Stimulated activated CD8-positive, alpha-beta memory T cell treated with anti-CD3 and anti-CD28 coated beads, Interleukin-4, amount 100 ng/mL, for 48 hours (primary cell): ENCODE results near the gene APOBEC3G.

Experiments used
- DNase-seq: peaks from one replicate; pipeline ENCODE4 v3.0.0-alpha.2; 2020

APOBEC3G gene

DNA sequence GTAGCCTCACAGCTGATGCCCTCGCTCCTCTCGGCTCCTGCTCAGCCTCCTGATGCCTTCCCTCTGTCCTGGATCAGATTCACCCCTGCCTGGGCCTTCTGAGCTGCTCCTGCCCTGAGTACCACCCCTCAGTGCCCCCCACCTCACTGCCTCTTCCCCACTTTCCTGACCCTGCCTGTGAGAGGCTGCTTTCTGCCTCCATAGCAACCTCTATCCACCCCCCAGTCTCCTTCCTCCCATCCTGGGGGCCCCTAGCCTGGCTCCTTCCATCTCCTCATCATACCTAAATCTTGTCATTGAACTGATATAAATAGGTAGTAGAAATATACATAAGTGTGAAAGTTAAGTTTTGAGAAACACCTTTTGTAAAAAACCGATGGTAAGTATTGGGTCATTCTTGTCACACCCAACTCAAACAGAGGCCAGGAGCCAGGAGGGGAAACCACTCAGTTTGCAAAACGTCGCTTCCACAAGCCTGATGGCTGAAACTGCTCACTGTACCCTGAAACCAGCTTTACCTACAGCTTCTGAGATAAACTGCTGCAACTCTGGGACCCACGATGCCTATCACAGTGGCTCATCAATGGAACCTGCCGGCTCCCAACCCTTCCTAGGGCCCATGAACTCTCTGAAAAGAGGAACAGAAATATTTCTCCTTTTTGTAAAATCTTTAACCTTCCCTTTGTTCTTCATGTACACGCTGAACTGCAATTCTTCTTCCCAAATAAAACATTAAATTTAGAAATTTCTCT lies 15.2 kb downstream of the APOBEC3G start:
- peak; percentile 63 for DNase-seq

DNA sequence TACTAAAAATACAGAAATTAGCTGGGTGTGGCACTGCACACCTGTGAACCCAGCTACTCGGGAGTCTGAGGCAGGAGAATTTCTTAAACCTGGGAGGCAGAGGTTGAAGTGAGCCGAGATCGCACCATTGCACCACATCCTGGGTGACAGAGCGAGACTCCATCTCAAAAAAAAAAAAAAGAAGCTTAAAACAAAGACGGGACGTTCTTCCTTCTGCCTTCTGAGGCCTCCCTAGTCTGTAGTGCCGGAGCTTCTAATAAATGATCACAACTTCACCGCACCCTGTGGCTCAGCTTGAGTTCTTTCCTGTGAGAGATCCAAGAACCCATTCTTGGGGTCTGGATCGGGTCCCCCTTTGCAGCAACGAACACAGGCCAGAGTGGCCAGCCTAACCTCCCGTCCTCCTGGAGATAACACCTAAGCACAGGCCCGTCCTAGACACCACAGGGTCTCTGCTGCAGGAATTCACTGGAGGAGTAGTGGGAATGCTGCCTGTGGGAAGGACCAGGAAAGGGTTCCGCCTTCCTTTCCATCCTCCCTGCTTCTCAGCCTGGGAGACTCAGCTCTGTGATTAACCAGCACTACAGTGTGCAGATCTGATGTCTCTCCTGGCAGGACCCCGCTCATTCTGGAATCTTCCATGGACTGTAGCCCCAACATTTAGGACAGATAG lies 17.8 kb downstream of the APOBEC3G start:
- DNase-seq = no peak

DNA sequence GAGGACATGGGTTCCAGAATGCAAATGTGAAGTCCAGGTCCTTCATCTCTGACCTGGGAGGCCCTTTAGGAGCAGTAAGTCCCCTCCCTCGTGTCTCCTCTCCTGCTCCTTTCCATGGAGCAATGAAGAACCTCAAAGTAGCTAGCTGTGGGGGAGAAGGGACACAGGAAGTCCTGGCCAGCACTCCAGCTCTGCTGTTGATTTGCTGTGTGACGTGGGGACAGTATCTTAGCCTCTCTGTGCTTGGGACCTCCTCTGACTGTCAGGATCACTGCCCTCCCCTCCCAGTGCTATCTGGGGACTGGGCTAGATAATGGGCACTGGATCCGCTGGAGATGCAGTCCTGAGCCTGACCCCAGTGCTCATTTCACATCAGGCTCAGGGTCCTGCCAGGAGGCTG lies 18.9 kb downstream of the APOBEC3G start:
- no peak for DNase-seq

DNA sequence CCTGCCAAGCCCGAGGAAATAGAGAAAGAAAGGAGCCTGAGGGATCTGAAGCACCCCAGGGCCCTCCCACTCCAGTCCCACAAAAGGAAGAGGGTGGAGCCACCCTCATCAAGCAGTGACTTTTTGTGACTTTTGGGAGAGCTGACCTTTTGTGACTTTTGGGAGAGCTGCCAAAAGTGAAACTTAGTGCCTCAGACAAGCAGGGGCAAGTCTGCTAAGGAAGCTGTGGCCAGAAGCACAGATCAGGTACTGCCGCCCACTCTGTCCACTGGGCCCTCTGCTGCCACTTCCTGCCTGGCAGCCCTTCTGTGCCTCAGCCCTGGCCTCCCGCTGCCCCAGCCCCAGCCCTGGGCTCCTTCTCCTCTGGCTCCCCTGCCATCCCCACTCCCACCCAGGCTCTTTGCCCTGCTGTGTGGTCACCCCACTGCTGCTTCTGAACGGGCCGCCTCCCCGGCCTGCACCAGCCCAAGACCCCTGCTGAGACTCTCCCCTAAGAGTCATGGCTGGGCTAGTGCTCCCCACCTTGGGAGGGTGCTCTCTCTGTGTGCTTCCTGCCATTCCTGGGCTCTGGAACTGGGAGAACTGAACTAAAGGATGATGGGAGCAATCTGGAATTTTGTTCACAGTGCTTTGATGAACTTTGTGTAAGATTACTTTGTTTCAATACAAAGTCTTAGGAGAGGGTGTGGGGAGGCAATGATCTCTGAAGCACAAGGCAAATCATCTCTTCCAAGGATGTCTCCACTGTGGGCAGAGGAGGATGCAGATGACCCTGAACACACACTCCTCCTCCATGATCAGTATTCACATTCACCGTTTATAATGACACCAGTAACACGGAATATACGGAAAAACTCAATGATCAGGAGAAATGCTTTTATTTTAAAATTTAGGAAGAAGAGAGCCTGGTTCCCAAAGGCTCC lies 20.3 kb downstream of the APOBEC3G start, which contains the start of gene APOBEC3H:
APOBEC3H (plus strand) TSS at position 147 of the 923 bp plus-strand sequence. CDS start 3,035 bp downstream, outside the sequence.
- DNase-seq = no peak

DNA sequence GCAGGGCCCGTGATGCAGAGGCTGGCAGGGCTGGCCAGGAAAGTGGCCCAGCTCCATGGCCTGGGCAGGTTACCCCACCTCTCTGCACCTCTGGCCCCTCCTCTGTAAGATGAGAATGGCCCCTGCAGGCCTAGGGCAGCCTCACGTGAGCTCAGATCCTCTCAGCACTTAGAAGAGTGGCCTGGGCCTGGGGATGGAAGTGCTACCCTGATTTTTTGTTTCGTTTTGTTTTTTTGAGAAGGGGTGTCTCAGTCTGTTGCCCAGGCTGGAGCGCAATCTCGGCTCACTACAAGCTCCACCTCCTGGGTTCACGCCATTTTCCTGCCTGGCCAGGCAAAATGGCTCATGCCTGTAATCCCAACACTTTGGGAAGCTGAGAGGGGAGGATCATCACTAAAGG lies 21.0 kb downstream of the APOBEC3G start:
- DNase-seq = no peak

DNA sequence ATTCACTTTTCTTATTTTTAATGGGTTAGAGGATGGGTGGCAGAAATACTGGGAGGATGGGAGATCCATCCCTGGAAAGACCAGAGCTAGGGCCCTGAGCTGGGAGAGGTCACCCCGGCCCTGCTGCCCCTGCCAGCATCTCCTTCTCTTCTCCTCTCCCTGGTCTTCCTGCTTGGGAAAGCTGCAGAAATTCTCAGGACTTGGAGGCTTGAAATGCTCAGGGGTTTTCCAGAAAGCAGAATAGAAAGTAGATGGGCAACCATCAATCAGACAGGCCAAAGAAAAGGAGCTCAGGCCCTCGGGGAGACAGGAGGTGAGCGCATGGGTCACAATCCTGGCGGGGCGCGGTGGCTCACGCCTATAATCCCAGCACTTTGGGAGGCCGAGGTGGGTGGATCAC lies 21.5 kb downstream of the APOBEC3G start:
- DNase-seq = no peak

DNA sequence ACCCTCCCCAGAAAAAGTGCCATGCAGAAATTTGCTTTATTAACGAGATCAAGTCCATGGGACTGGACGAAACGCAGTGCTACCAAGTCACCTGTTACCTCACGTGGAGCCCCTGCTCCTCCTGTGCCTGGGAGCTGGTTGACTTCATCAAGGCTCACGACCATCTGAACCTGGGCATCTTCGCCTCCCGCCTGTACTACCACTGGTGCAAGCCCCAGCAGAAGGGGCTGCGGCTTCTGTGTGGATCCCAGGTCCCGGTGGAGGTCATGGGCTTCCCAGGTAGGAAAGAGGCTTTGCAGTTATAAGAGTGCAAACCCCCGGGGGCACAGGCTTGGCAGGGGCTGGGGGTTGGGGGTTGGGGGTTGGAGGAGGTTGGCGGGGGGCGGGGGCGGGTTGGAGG lies 24.2 kb downstream of the APOBEC3G start:
- DNase-seq = no peak

DNA sequence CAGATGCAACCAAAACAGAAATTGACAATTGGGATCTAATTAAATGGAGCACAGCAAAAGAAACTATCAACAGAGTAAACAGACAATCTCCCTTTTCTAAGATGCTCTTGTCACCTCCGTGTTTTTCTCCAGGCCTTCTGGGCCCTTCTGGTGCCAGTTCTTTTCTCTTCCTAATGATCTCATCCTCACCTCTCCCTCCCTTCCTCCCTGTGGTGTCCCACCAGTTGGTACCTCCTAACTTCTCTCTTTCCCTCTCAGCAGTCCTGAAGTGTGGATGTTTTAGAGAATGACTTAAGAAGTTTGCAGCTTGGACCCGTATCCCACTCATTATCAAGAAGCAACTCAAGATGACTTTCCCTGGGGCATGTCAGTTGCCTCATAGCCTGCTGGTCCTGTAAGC lies 26.4 kb downstream of the APOBEC3G start:
- DNase-seq = no peak

DNA sequence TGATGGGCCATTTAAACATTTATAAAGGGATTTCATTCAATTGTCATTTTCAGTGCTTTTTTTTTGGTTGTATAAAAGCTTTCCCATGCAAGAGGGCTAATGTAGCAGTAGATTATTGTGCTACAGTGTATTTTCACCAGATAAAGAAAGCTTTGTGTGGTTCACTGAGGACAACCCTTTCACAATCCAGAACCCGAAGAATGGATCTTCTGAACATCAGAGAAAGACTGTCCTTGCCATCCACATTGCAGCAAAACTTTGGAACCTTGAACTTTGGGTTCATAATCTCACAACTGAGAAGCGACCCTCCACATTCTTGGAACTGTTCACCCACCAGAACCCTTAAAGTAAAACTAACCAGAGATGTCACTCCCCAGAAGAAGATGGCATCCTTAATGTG lies 29.3 kb downstream of the APOBEC3G start:
- DNase-seq = no peak

DNA sequence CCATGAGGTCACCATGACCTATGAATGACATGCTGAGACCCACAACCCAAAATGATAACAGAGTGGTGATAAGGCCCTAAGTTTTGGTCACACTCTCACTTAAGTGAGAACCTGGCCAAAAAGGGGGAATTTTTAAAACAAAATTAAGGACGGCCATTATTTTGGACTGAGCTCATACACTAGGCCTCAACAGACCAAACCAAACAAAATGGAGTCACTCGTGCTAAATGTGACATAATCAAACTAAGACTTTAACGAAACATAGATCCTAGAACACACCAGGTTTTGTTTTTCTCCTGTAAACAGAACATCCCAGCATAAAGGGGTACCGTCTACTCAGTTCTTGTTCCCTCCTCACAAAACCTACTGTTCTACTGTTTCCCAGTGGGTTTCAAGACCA lies 31.4 kb downstream of the APOBEC3G start:
- no peak for DNase-seq

DNA sequence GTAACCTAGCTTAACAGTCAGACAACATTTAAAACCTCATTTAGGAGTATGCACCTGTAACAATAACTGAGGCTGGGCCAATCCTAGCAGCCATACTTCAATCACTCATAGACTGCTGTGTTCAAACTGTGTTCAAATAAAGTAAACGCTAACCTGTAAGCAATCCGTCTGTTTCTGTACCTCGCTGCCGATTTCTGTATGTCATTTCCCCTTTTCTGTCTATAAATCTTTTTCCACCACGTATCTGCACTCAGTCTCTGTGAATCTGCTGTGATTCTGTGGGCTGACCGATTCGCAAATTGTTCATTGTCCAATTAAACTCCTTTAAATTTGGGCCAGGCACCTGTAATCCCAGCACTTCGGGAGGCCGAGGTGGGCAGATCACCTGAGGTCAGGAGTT lies 32.3 kb downstream of the APOBEC3G start:
- DNase-seq = no peak

DNA sequence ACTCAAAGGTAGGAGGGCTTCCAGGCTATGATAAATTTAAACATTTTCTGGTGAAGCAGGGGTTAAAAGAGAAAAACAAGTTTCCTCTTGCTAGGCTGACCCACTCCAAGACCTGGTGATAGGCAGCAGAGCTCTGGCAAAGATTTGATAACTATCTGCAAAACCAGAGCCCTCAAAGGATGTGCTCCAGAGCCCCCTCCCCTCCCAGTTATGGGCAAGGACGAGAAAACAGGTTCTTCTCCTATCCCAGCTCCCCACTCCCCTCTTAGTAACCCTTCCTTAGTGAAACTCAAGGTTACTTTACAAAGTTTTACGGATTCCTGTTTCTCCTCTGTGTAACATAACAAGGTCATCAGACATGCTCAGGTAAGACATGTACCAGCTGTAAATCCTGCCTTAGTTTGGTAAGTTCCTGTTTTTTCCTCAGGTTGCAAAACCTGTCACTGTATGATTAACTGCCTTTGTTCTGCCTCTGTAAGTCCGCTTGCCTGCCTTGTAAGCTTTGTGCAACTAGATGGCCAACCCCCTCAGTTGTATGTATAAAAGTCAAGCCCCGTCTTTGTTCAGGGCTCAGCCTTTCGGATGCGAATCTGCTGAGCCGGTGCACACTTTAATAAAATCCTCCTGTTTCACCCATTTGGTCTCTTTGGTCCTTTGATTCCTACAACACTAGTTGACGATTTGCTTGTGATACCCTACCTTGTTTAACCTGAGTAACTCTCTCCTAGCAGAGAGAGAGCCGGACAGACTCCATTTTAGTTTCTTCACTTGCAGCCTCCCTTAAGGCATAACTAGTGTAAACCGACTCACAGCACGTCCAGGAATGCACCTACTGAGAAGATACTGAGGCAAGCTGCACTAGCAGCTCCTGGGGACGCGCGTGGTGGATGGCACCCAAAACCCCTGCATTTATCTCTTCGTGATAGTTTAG lies 33.8 kb downstream of the APOBEC3G start:
- DNase-seq = no peak

DNA sequence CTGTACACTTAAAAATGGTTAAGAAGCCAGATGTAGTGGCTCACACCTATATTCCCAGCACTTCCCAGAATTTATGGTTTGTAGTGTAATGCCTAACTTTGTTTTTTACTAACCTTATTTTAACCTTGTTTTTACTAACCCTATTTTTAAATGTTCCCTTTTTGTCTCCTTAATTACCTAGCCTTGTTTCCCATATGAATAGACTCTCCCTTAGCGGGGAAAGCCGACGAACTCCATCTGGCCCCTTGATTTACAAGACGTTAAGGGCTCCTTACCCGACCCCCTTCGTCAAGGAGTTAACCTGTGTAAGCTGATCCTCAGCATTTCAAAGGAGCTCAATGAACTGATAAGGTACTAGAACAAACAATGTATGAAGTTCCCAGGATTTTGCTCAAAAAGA lies 37.0 kb downstream of the APOBEC3G start:
- DNase-seq = no peak

DNA sequence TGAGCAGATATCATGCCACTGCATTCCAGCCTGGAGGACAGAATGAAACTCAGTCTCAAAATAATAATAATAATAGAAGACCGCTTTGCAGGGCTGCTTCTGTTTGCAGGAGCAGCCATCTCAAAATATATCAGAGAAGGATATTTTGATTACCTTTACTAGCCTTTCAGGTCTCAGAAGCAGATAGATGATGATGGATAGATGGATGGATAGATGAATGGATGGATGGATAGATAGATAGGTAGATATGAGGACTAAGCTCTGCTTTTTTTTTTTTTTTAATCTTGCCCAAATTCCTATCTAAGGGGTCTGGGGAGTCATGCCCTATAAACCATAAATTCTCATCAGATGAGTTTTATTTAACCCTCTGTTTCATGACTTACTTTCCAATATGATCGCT lies 38.5 kb downstream of the APOBEC3G start:
- no peak for DNase-seq

DNA sequence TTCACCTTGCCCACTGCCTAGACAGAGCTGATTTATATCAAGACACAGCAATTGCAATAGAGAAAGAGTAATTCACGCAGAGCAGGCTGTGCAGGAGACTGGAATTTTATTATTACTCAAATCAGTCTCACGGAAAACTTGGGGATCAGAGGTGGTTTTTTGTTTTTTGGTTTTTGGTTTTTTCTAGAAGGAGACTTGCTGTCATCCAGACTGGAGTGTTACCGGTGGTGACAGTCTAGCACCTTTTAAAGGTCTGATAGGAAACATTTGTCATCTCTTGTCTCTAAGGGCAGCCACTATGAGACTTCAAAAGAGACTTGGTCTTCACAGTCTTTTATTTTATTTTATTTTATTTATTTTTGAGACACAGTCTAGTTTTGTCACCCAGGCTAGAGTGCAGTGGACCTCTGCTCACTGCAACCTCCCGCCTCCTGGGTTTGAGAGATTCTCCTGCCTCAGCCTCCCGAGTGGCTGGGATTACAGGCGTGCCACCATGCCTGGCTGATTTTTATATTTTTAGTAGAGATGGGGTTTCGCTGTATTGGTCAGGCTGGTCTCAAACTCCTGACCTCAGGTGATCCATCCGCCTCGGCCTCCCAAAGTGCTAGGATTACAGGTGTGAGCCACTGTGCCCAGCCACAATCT lies 39.0 kb downstream of the APOBEC3G start:
- no peak for DNase-seq

DNA sequence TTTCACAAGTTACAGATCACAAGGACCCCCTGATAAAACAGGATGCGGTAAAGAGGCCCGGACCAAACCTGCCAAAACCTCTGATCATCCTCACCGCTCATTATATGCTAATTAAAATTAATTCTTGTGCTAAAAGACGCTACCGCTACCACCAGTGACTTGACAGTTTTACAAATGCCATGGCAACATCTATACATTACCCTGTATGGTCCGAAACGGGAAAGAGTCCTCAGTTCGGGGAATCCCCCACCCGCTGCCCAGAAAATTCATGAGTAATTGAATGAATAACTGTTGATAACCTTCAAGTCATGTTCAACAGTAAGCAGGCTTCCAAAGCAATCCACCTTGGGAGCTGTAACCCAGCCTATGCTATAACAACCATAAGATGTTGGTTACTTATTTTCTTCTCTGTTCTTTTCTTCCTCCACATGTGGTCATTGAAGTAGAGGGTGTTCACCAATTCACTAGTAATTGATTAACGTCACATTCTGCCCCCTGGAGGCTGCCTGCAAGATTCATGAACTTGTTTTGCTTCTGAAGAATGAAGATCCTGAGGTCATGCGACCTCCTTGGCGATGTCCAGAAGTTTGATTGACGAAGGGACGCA lies 40.6 kb downstream of the APOBEC3G start:
- DNase-seq = peak; percentile 81

DNA sequence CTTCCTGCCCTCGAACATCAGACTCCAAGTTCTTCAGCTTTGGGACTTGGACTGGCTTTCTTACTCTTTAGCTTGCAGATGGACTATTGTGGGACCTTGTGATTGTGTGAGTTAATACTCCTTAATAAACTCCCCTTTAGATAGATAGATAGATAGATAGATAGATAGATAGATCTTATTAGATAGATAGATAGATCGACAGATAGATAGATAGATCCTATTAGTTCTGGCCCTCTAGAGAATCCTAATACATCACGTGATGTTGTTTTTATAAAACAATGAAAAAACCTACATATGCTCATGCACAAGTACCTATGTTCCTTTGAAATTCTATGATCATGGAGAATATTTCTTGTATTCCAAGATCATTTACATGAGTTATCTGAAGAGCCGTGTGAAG lies 43.9 kb downstream of the APOBEC3G start:
- DNase-seq = no peak

DNA sequence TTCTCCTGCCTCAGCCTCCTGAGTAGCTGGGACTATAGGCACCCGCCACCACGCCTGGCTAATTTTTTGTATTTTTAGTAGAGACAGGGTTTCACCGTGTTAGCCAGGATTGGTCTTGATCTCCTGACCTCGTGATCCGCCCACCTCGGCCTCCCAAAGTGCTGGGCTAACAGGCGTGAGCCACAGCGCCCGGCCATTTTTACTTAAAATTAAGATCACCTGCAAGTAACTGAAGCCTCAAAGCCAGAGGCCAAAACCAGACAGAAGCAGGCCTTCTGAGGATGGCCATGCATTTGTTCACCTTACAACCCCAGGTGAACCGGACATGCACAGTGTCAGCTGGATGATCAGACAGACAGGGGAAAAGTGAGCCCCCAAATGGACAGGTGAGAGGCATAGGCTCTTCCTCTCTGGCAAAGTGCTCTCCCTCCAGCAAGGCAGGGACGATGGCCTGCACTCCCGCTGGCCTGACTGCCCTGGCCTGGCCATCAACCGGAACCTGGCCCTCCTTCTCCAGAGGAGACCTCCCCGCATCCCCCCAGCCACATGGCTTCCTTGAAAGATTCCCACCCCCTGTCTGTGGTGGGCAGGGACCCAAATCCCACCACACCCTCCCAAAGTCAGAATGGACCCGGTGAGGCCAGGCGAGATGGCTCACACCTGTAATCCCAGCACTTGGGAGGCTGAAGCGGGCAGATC lies 45.8 kb downstream of the APOBEC3G start:
- no peak for DNase-seq

DNA sequence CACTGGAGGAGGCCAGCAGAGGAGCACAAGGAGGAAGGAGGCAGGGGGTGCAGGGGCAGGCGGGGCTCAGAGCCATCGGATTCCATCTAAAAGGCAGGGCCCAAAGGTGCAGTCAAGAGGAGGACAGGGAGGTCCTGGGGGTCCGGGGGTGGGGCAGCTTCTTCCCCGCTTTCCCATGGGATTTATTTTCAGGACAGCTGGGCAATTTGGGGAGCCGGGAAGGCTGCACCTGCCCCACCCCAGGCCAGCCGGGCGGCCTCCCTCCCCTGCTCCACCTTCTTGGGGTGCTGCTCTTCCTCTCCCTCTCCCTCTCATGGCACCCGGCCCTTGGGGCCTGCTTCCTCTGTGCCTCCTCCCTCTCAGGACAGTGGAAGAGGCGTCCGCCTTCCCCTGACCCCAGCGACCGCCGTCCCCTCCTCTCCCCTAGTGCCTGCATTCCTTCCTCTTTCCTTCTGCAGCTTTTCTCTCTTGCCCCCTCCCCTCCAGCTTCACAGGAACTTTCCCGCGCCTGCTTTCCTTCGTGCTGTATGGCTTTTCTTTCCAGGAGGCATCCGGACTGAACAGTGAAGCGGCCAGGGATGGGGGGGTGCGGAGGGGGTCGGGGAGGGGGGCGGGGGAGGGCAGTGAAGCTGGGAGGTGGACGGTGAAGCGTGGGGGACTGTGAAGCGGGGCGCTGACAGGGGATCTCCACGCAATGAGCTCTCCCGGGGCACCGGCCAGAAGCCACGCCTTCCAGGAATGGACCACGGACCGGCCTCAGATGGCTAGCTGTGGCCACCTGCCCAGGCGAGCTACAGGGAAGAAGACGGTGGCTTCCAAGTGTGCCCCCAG lies 46.9 kb downstream of the APOBEC3G start:
- no peak for DNase-seq

DNA sequence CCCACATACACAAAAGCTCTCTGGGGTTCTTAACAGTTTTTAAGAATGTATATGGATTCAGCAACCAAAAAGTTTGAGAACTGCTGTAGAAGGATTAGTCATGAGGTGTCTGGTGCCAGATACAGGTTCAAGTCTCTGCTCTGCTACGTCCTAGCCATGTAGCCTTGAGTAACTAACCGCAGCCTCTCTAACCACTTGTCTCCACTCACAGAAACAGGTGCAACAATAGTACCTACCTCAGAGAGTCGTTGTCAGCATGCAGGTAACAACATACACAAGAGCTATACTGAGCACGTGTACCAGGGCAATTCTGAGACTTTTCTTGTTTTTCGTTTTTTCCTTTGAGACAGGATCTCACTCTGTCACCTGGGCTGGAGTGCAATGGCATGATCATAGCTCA lies 48.5 kb downstream of the APOBEC3G start:
- no peak for DNase-seq
